ENCODE data around the gene BSN.
"Not testable (repeated sequence)": the region's sequence is repeated elsewhere in the genome, so short reads cannot be mapped to it uniquely, and the experiment has no call there.

BSN gene

GRCh38 chr3:49680493-49681231, 126.4 kb downstream of the BSN start:
- no peak for DNase-seq

- no peak for DNase-seq
These were observed 126.9 kb downstream of the BSN start for GRCh38 chr3:49681232-49681522.

GRCh38 chr3:49681543-49681942, 127.3 kb downstream of the BSN start:
- no peak for DNase-seq

- DNase-seq = no peak
These were observed 128.9 kb downstream of the BSN start for GRCh38 chr3:49683162-49683561.

- DNase-seq = not testable (repeated sequence)
These were observed 130.2 kb downstream of the BSN start for GRCh38 chr3:49684453-49684852.

- DNase-seq = not testable (repeated sequence)
These were observed 130.8 kb downstream of the BSN start for GRCh38 chr3:49685103-49685502.

- DNase-seq = not testable (repeated sequence)
These were observed 131.6 kb downstream of the BSN start for GRCh38 chr3:49685846-49686245.

GRCh38 chr3:49686346-49686745, 132.1 kb downstream of the BSN start:
- not testable (repeated sequence) for DNase-seq

GRCh38 chr3:49686769-49687423, 132.6 kb downstream of the BSN start:
- DNase-seq = not testable (repeated sequence)

GRCh38 chr3:49687424-49687795, 133.1 kb downstream of the BSN start:
- DNase-seq = not testable (repeated sequence)

- not testable (repeated sequence) for DNase-seq
These were observed 134.2 kb downstream of the BSN start for GRCh38 chr3:49688338-49689045.

GRCh38 chr3:49689046-49689907, 135.0 kb downstream of the BSN start, which contains the start of the genes MST1 and RNF123:
MST1 (minus strand) TSS chr3:49689474; CDS start chr3:49688691, 783 bp downstream.
RNF123 (plus strand) TSS chr3:49689557; CDS start chr3:49691166, 1,609 bp downstream.
- DNase-seq = no peak

- DNase-seq = not testable (repeated sequence)
These were observed 135.8 kb downstream of the BSN start for GRCh38 chr3:49689908-49690624.

GRCh38 chr3:49690856-49691255, 136.6 kb downstream of the BSN start:
- not testable (repeated sequence) for DNase-seq

- DNase-seq = not testable (repeated sequence)
These were observed 137.2 kb downstream of the BSN start for GRCh38 chr3:49691481-49691880.

- DNase-seq = not testable (repeated sequence)
These were observed 140.3 kb downstream of the BSN start for GRCh38 chr3:49694409-49695070.

- DNase-seq = not testable (repeated sequence)
These were observed 141.2 kb downstream of the BSN start for GRCh38 chr3:49695350-49696015.

GRCh38 chr3:49699281-49699979, 145.2 kb downstream of the BSN start:
- DNase-seq = no peak

GRCh38 chr3:49700014-49700413, 145.7 kb downstream of the BSN start:
- no peak for DNase-seq

GRCh38 chr3:49700453-49701128, 146.3 kb downstream of the BSN start:
- no peak for DNase-seq
